ENCODE measurements around the gene UBE2F. TPM values are rescaled to one million over a fixed set of nuclear protein-coding genes. Genes with fewer than 3 reads are reported as not detected.
"Not testable (repeated sequence)": the region's sequence is repeated elsewhere in the genome, so short reads cannot be mapped to it uniquely, and the experiment has no call there.

Gene UBE2F
- total RNA-seq, 1 donor from 2014 or later, result 59.4 TPM

GRCh38 chr2:238022594-238023157 is 55.9 kb downstream of the UBE2F start:
- no peak for DNase-seq

GRCh38 chr2:238023608-238024007 is 56.8 kb downstream of the UBE2F start:
- DNase-seq, result no peak

GRCh38 chr2:238024986-238025385 is 58.2 kb downstream of the UBE2F start:
- no peak for DNase-seq

- no peak for DNase-seq
These were observed 59.0 kb downstream of the UBE2F start for GRCh38 chr2:238025741-238026360.

GRCh38 chr2:238027058-238027457 is 60.2 kb downstream of the UBE2F start:
- DNase-seq, result no peak

- DNase-seq, result no peak
These were observed 61.0 kb downstream of the UBE2F start for GRCh38 chr2:238027591-238028415.

- no peak for DNase-seq
These were observed 63.0 kb downstream of the UBE2F start for GRCh38 chr2:238029853-238030252.

GRCh38 chr2:238030422-238031155 is 63.8 kb downstream of the UBE2F start:
- no peak for DNase-seq

- no peak for DNase-seq
These were observed 64.9 kb downstream of the UBE2F start for GRCh38 chr2:238031751-238032150.

GRCh38 chr2:238032755-238033337 is 66.0 kb downstream of the UBE2F start:
- peak; percentile 17 for DNase-seq

GRCh38 chr2:238033991-238034390 is 67.2 kb downstream of the UBE2F start:
- DNase-seq, result not testable (repeated sequence)

GRCh38 chr2:238038203-238038602 is 71.4 kb downstream of the UBE2F start:
- DNase-seq, result no peak

GRCh38 chr2:238039151-238039550 is 72.3 kb downstream of the UBE2F start:
- DNase-seq, result no peak

GRCh38 chr2:238039985-238040384 is 73.2 kb downstream of the UBE2F start:
- DNase-seq, result no peak

GRCh38 chr2:238040918-238041317 is 74.1 kb downstream of the UBE2F start:
- DNase-seq, result no peak

GRCh38 chr2:238042090-238042489 is 75.3 kb downstream of the UBE2F start:
- no peak for DNase-seq

- peak; percentile 40 for DNase-seq
These were observed 76.2 kb downstream of the UBE2F start for GRCh38 chr2:238042849-238043584.

- DNase-seq, result no peak
These were observed 77.0 kb downstream of the UBE2F start for GRCh38 chr2:238043851-238044250.

- no peak for DNase-seq
These were observed 78.8 kb downstream of the UBE2F start for GRCh38 chr2:238045575-238045974.

GRCh38 chr2:238046725-238047270 is 80.0 kb downstream of the UBE2F start:
- DNase-seq, result no peak

- no peak for DNase-seq
These were observed 86.5 kb downstream of the UBE2F start for GRCh38 chr2:238053191-238053776.
